Memory B cell (primary cell): Measurements from ENCODE around the gene SERPINB13.
"Not testable (repeated sequence)": the region's sequence is repeated elsewhere in the genome, so short reads cannot be mapped to it uniquely, and the experiment has no call there.

Experiments used
- ATAC-seq: fragments of 150-1000 bp; cut with Tn5 transposase; 2 replicates; pipeline ENCODE4 v1.10.0; 2021; ENCODE audit warnings: low read depth, mild to moderate bottlenecking, moderate library complexity
- DNase-seq, 2 donors: peaks; one replicate each; pipeline ENCODE4 v3.0.0; 2022; ENCODE audit warnings: low spot score in 2 of 2
- H3K27ac Mint-ChIP-seq: one replicate; pipeline ENCODE4 v1.8.0; 2022; ENCODE audit warnings: mild to moderate bottlenecking, moderate library complexity, mixed read lengths
- H3K27me3 Mint-ChIP-seq: one replicate; pipeline ENCODE4 v1.8.0; 2022; ENCODE audit warnings: mixed read lengths
- H3K36me3 Mint-ChIP-seq: one replicate; pipeline ENCODE4 v1.8.0; 2022; ENCODE audit warnings: mild to moderate bottlenecking, mixed read lengths
- H3K4me1 Mint-ChIP-seq: one replicate; pipeline ENCODE4 v1.8.0; 2022; ENCODE audit warnings: mixed read lengths
- H3K4me3 Mint-ChIP-seq: one replicate; pipeline ENCODE4 v1.8.0; 2022; ENCODE audit warnings: mild to moderate bottlenecking, moderate library complexity, mixed read lengths
- H3K9me3 Mint-ChIP-seq: one replicate; pipeline ENCODE4 v1.8.0; 2022; ENCODE audit warnings: mixed read lengths

SERPINB13 gene

DNA sequence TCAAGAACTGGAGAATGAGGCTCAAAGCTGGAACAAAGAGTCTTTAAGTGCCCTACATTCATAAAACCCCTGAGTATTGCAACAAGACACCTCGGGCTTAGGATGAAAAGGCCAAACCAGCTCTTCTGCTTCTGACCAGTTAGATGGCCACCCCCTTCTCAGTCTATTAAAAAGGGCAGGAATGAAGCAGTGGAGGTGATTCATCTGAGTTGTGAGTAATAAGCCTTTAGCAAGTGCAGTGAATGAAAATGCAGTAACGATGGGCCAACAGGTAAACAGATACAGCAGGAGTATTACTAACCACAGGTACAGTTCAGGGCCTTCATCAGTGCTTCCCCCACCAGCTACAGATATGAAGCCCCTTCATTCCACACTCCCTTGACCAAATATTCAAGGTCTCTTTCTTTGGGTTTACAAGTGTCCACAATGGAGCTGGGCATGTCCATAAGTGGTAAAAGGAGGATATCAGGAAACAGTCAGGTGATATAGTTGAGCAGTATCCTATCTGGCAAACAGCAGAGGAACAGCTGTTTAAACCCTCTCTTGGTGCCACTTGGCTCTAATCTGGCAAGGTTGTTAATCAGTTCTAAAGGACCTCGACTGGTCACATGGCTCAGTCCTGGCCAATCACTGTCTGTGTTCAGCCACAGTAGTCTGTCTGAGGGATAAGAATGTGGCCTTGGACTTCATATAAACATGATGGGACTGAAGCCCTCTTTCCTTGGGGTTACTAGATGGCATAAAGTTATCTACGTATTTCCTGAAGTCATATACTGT is 17.8 kb downstream of the SERPINB13 start:
- Mint-ChIP-seq H3K36me3 (no peaks in the 10 kb centered on the region), H3K4me1 (no peaks in the 10 kb centered on the region), H3K27ac (no peak overlapping the region), H3K9me3 (peaks cover 2% of the 10 kb centered on the region), H3K4me3 (no peak overlapping the region), H3K27me3 (no peaks in the 10 kb centered on the region)
- DNase-seq (no peak), ATAC-seq (no peak)

GRCh38 chr18:63606526-63606925 is 19.4 kb downstream of the SERPINB13 start:
- ATAC-seq (no peak), DNase-seq (no peak)
- Mint-ChIP-seq H3K4me1 (no peaks in the 10 kb centered on the region), H3K36me3 (no peaks in the 10 kb centered on the region), H3K27ac (no peak overlapping the region), H3K27me3 (no peaks in the 10 kb centered on the region), H3K9me3 (peaks cover 2% of the 10 kb centered on the region), H3K4me3 (no peak overlapping the region)

GRCh38 chr18:63613420-63613819 is 26.3 kb downstream of the SERPINB13 start:
- DNase-seq (no peak), ATAC-seq (no peak)
- Mint-ChIP-seq H3K4me1 (no peaks in the 10 kb centered on the region), H3K27ac (no peak overlapping the region), H3K27me3 (peaks cover 5% of the 10 kb centered on the region), H3K9me3 (peaks cover 2% of the 10 kb centered on the region), H3K4me3 (no peak overlapping the region), H3K36me3 (no peaks in the 10 kb centered on the region)

DNA sequence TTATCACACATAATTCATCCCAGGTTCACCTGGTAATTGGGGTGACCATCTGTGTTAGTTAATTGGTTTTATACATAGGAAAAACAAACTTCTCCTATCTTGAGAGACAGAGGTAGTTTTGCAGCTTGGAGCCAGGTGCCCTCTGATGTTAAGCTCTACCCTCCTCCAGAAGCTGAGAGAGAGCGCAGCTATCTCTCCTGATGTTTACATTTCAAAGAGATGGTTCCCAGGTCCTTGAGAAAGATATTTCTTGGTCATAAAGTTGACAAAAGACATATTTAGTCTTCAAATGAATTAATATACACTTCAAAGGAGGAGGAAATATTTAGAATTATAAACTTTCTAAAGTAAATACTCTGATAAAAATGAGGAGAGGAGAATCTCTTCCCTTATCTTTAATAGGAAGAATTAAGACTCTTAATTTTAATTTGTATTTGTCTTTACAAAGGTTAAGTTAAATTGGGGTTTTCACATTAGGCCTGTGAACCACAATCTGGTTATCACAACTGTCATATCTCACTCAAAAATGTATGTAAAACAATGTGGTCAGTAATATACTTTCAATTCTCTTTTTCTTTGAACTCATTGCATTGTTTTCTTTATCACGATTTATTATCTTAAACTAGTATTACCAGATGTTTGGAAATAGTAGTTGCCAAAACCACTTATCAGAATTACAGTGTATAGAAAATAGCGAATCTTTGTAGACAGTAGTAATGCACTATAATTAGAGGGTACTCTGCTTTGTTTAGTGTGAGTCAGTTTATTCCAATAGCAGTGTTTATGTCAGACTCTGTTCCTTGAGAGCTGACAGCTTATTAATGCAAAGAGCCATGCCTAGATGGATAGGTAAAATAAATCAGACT is 30.1 kb downstream of the SERPINB13 start:
- no peak overlapping the region for H3K4me3 Mint-ChIP-seq
- no peak overlapping the region for H3K27ac Mint-ChIP-seq
- H3K36me3 Mint-ChIP-seq, result no peaks in the 10 kb centered on the region
- ATAC-seq (no peak), DNase-seq (no peak)
- H3K9me3 Mint-ChIP-seq, result peaks cover 4% of the 10 kb centered on the region
- peaks cover 5% of the 10 kb centered on the region for H3K27me3 Mint-ChIP-seq
- H3K4me1 Mint-ChIP-seq, result no peaks in the 10 kb centered on the region

DNA sequence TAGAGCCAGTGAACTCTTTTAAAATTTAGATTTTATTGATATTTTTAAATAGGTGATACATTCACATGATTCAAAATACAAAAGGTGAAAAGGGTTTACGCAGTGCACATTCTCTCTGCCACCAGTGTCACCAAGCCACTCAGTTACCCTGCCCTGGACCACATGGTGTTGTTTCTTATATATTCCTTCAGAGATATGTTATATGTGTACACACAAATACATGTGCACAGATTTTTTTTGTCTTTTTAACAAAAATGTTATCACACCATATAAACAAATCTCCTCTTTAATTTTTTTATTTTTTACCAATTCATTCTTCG is 30.7 kb downstream of the SERPINB13 start:
- DNase-seq (no peak), ATAC-seq (no peak)
- H3K9me3 Mint-ChIP-seq, result peaks cover 2% of the 10 kb centered on the region
- H3K4me3 Mint-ChIP-seq, result no peak overlapping the region
- H3K27ac Mint-ChIP-seq, result no peak overlapping the region
- H3K27me3 Mint-ChIP-seq, result peaks cover 4% of the 10 kb centered on the region
- peaks cover 1% of the 10 kb centered on the region for H3K36me3 Mint-ChIP-seq
- no peaks in the 10 kb centered on the region for H3K4me1 Mint-ChIP-seq

DNA sequence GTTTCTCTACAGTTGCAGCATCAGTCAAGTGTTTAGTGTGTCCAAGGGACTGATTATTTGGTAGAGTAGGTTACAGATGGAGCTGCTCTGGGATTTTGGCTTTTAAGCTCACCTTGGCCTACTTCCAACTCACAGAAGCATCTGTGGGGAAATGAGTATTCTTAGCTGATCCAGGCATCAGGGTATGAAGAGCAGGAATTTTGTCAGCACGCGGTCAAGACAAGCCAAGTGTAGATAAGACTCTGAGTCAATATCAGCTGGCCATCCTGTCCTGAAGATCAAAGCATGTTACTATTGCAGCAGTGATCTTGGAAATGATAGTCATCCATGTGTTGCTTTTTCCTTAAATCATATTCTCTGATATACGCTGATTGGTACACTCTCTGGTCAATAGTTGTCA is 32.5 kb downstream of the SERPINB13 start:
- Mint-ChIP-seq H3K27me3 (peaks cover 2% of the 10 kb centered on the region), H3K9me3 (peaks cover 5% of the 10 kb centered on the region), H3K36me3 (peaks cover 2% of the 10 kb centered on the region)

DNA sequence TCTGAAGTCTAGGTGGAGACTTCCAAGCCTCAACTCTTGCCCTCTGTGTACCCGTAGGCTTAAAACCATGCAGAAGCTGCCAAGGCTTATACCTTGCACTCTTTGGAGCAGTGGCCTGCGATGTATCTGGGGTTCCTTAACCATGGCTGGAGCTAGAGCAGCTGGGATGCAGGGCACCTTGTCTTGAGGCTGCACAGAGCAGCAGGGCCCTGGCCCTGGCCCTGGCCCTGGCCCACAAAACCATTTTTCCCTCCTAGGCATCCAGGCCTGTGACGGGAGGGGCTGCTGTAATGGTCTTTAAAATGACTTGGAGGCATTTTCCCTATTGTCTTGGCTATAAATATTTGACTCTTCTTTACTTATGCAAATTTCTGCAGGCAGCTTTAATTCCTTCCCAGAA is 37.7 kb downstream of the SERPINB13 start:
- Mint-ChIP-seq H3K36me3 (peaks cover 2% of the 10 kb centered on the region), H3K4me1 (no peaks in the 10 kb centered on the region), H3K4me3 (no peak overlapping the region), H3K27me3 (peaks cover 2% of the 10 kb centered on the region), H3K9me3 (peaks cover 13% of the 10 kb centered on the region), H3K27ac (no peak overlapping the region)
- ATAC-seq (no peak), DNase-seq (no peak)

More for the DNA sequence above, 32.5 kb downstream of the SERPINB13 start:
- Mint-ChIP-seq H3K4me1 (no peaks in the 10 kb centered on the region), H3K27ac (no peak overlapping the region), H3K4me3 (no peak overlapping the region)
- DNase-seq (no peak), ATAC-seq (no peak)

DNA sequence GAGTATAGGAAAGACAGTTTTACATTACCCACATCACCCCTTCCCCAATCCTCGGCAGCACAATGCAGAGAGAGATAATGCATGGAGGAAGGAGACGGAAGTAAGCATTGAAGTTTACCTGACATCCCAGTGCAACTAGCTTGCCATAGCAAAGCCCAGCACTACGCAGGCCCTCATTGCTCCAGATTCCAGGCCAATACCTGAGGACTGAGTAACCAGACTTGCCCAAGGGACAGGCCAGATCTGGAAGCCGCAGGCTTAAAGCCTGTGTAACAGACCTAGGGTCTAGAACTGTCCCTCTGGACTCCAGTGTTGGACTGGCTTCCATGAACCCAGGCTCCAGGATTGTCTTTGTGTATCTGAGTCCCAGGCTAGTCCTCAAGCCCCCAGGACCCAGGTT is 39.3 kb downstream of the SERPINB13 start:
- peaks cover 21% of the 10 kb centered on the region for H3K9me3 Mint-ChIP-seq
- DNase-seq (no peak), ATAC-seq (no peak)
- no peaks in the 10 kb centered on the region for H3K4me1 Mint-ChIP-seq
- H3K27ac Mint-ChIP-seq, result no peak overlapping the region
- H3K4me3 Mint-ChIP-seq, result no peak overlapping the region
- H3K27me3 Mint-ChIP-seq, result peaks cover 2% of the 10 kb centered on the region
- peaks cover 2% of the 10 kb centered on the region for H3K36me3 Mint-ChIP-seq

- Mint-ChIP-seq H3K27ac (no peak overlapping the region), H3K9me3 (peaks cover 25% of the 10 kb centered on the region), H3K4me3 (no peak overlapping the region), H3K36me3 (peaks cover 2% of the 10 kb centered on the region), H3K4me1 (no peaks in the 10 kb centered on the region), H3K27me3 (peaks cover 2% of the 10 kb centered on the region)
- DNase-seq, result no peak
- ATAC-seq, result no peak
These were observed 40.7 kb downstream of the SERPINB13 start for GRCh38 chr18:63627819-63628218.

DNA sequence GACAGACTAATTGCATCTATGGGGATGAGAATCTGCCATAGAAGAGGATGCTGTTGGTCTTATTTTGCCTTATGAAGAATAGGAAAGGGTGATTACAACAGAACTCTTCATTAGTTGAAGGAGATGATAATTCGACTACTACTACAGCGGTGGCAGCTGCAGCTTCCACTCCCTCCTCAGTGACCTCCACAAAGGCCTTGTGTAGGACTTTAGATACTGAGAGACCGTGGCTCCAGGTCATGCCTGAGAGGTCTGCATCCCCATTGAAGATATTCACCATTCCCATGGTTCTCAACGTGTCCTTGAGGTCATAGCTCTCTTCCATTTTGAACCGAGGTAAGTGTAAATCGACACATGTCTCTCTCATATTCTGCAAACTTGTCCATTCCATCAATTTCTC is 50.6 kb downstream of the SERPINB13 start:
- no peaks in the 10 kb centered on the region for H3K36me3 Mint-ChIP-seq

DNA sequence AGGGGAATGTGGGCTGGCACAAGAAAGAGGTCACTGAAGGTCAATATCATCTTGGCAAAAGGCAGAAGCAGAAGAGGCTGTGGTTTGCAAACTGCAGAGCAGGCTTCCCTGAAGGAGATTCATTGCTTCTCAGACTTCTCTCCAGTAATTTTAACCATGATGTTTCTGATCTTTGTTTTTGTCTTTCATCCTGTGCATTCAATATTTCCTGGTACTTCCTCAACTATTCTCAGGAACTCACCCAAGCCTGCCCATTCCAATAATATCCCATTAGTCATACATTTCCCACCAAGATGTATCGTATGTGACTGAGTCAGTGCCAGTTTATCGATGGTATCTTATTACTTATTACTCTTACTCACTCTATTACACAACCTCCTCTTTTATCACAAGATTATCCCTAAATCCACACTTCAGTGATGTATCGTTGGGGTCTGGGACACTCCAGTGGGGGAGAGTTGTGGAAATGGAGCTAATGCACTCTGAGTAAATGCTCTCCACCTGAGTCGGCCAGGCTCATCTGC is 54.1 kb downstream of the SERPINB13 start:
- not testable (repeated sequence) for H3K4me1 Mint-ChIP-seq, H3K9me3 Mint-ChIP-seq, H3K4me3 Mint-ChIP-seq, H3K27me3 Mint-ChIP-seq, DNase-seq, H3K27ac Mint-ChIP-seq, H3K36me3 Mint-ChIP-seq, ATAC-seq

More for the DNA sequence above, 50.6 kb downstream of the SERPINB13 start:
- Mint-ChIP-seq H3K27me3 (no peaks in the 10 kb centered on the region), H3K4me3 (no peak overlapping the region), H3K27ac (no peak overlapping the region), H3K9me3 (no peaks in the 10 kb centered on the region), H3K4me1 (no peaks in the 10 kb centered on the region)
- ATAC-seq, result no peak
- DNase-seq, result no peak

- not testable (repeated sequence) for DNase-seq, ATAC-seq, H3K27ac Mint-ChIP-seq, H3K36me3 Mint-ChIP-seq, H3K4me1 Mint-ChIP-seq, H3K4me3 Mint-ChIP-seq, H3K27me3 Mint-ChIP-seq, H3K9me3 Mint-ChIP-seq
These were observed 55.7 kb downstream of the SERPINB13 start for GRCh38 chr18:63642668-63643356.

DNA sequence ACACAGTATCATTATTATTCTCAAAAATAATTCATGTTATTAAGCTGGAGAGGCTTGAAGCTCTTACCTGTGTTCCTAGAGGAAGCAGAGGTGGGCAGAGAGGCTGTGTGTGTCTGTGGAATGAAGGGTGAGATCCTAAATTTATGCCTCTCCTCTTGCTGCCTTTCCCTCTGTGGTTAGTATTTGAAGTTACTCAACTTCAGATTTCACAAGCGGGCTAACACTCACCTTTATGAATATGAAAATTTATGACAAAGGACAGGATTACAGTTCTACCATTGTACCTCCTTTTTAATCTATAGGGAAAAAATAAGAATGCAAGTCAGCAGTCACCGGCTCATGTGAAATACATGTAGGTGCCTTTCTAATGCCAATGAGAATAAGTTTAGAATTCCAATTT is 57.0 kb downstream of the SERPINB13 start, which contains the start of gene SERPINB4:
SERPINB4 (minus strand) TSS at position 115 of the 400 bp plus-strand sequence. CDS start 679 bp downstream, outside the sequence.
- not testable (repeated sequence) for H3K4me3 Mint-ChIP-seq, H3K36me3 Mint-ChIP-seq, H3K27me3 Mint-ChIP-seq, H3K4me1 Mint-ChIP-seq, ATAC-seq, H3K9me3 Mint-ChIP-seq, H3K27ac Mint-ChIP-seq, DNase-seq

- H3K27me3 Mint-ChIP-seq, H3K36me3 Mint-ChIP-seq, H3K9me3 Mint-ChIP-seq, H3K4me3 Mint-ChIP-seq, ATAC-seq, DNase-seq, H3K27ac Mint-ChIP-seq, H3K4me1 Mint-ChIP-seq: not testable (repeated sequence)
These were observed 57.6 kb downstream of the SERPINB13 start for GRCh38 chr18:63644694-63645093.
